Stomach (tissue), 9 donors: ENCODE results near the gene TMCO1. TPM values are rescaled to one million over a fixed set of nuclear protein-coding genes. Genes with fewer than 3 reads are reported as not detected.
A peak's percentile ranks its signal among the peaks of the same experiment; 100 is the strongest.
"Not testable (repeated sequence)": the region's sequence is repeated elsewhere in the genome, so short reads cannot be mapped to it uniquely, and the experiment has no call there.

Experiments used
- DNase-seq, 2 donors: peaks; one replicate each; pipeline versions ENCODE4 v3.0.0 to v3.0.0-alpha.2; 2013 to 2019
- H3K27ac ChIP-seq, 5 donors: fragments of 200-600 bp in 4 of 5; sonication (generic) in 4 of 5; one replicate each; pipeline ENCODE4 v1.5.1; 2013 to 2019; ENCODE audit warnings: mild to moderate bottlenecking in 1 of 5, moderate library complexity in 1 of 5
- H3K27me3 ChIP-seq, 3 donors: fragments of 200-600 bp; sonication (generic); one replicate each; pipeline ENCODE4 v1.5.1; 2017 to 2019; ENCODE audit warnings: mixed run types in 1 of 3
- H3K36me3 ChIP-seq, 4 donors: fragments of 200-600 bp; sonication (generic); 1 replicate in 3 of 4; 2 replicates in 1 of 4; pipeline ENCODE4 v1.5.1; 2016 to 2019
- H3K4me1 ChIP-seq, 4 donors: fragments of 200-600 bp; sonication (generic); one replicate each; pipeline ENCODE4 v1.5.1; 2016 to 2019
- H3K4me3 ChIP-seq, 4 donors: fragments of 200-600 bp; sonication (generic) in 3 of 4; one replicate each; pipeline ENCODE4 v1.5.1; 2016 to 2019; ENCODE audit warnings: mild to moderate bottlenecking in 1 of 4
- H3K9me3 ChIP-seq, 4 donors: fragments of 200-600 bp; sonication (generic); one replicate each; pipeline ENCODE4 v1.5.1; 2016 to 2019
- CTCF ChIP-seq, 7 experiments: fragments of 450-650 bp in 4 of 7; fragments of 200-600 bp in 3 of 7; sonication (generic) in 3 of 7; IDR thresholded peaks; one replicate each; pipeline ENCODE4 v1.5.1; 2016 to 2019; ENCODE audit warnings: antibody characterized with exemption in 7 of 7, control low read depth in 2 of 7, mild to moderate bottlenecking in 1 of 7
- EP300 ChIP-seq: sonication (generic); formaldehyde crosslinking; IDR thresholded peaks from one replicate; pipeline ENCODE4 v1.6.1; 2017; ENCODE audit warnings: antibody characterized with exemption
- POLR2A ChIP-seq, 4 donors: fragments of 450-650 bp; IDR thresholded peaks; one replicate each; pipeline ENCODE4 v1.6.1; 2016; ENCODE audit warnings: antibody characterized with exemption in 4 of 4, control low read depth in 2 of 4, mild to moderate bottlenecking in 1 of 4, moderate library complexity in 1 of 4
- POLR2AphosphoS5 ChIP-seq, 3 donors: sonication (generic); formaldehyde crosslinking; IDR thresholded peaks; one replicate each; pipeline ENCODE4 v1.6.1; 2016; ENCODE audit warnings: antibody characterized with exemption in 3 of 3
- WGBS, 5 donors: extraction: QIAGEN DNeasy Blood & Tissue Kit in 3 of 5; methylation state at CpG; one replicate each; pipeline versions ENCODE4 v1.1.5 to v1.1.7; 2013 to 2018; 5-methylcytosine and 5-hydroxymethylcytosine counted together
- intact Hi-C: fragments of 100-400 bp; cut with DNase I; formaldehyde crosslinking; loops from one replicate; pipeline ENCODE4 v1.15.1; 2023; ENCODE audit warnings: low total_unique reads
- polyA plus RNA-seq, 3 donors: library from polyadenylated mRNA; stranded (reverse); fragments of 200-250 nt; gene quantifications; one replicate each; pipeline ENCODE4 v1.2.3, GENCODE V29; 2013
- total RNA-seq, 5 donors: library from RNA; depleted of rRNA; stranded (reverse); fragments of >200 nt; gene quantifications; one replicate each; pipeline versions ENCODE4 v1.1.0 to v1.2.3, GENCODE V29; 2014 to 2016
- donor health status: healthy with polysubstance abuse.
- donor health status: Bipolar disorder and iron deficiency.
- donor health status: healthy.

The TMCO1 gene
- total and polyA plus RNA-seq, 8 donors = 6.7 to 69.2 (median 39.8) TPM

GRCh38 chr1:165755393-165756010 lies 13.2 kb downstream of the TMCO1 start:
- H3K27ac ChIP-seq = no peak overlapping the region
- no peak for DNase-seq
- no peaks in the 10 kb centered on the region for H3K27me3 ChIP-seq
- intact Hi-C loops = no loop called here
- H3K9me3 ChIP-seq = no peaks in the 10 kb centered on the region
- H3K4me1 ChIP-seq = no peaks in the 10 kb centered on the region
- H3K4me3 ChIP-seq = no peak overlapping the region
- no peak for TF ChIP-seq EP300
- no peak for TF ChIP-seq CTCF (IDR thresholded peaks at IDR 0.05)
- no peak for TF ChIP-seq POLR2AphosphoS5 (IDR thresholded peaks at IDR 0.05)
- TF ChIP-seq POLR2A (IDR thresholded peaks at IDR 0.05) = no peak
- H3K36me3 ChIP-seq = peaks cover 37 to 84% (median 74%) of the 10 kb centered on the region in 4 donors

DNA sequence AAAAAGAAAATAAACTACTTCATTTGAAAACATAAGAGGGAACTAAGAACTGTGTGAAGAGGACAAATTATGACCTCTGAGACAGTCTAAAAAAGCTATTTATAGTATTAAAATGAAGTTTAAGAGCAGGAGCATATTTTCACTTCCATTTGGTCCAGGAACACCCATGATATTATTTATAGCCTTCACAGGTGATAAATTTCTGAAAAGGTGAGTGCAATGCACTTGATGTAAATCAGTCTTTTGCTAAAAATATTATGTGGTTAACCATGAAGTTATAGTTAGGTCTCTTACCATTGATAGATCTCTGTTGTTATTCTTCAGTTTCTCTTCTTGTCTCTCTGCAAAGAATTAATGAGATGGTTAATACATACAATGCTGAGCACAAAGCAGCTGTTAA lies 14.7 kb downstream of the TMCO1 start:
- no peak for DNase-seq
- intact Hi-C loops = no loop called here
- Histone ChIP-seq H3K4me3 (no peak overlapping the region), H3K9me3 (no peaks in the 10 kb centered on the region), H3K27ac (no peak overlapping the region), H3K36me3 (peaks cover 40 to 90% (median 75%) of the 10 kb centered on the region in 4 donors), H3K4me1 (peaks cover 0 to under 1% (median 0%) of the 10 kb centered on the region in 4 donors), H3K27me3 (no peaks in the 10 kb centered on the region)
- TF ChIP-seq POLR2A (IDR thresholded peaks at IDR 0.05) = no peak
- no peak for TF ChIP-seq POLR2AphosphoS5 (IDR thresholded peaks at IDR 0.05)
- no peak for TF ChIP-seq EP300
- TF ChIP-seq CTCF (IDR thresholded peaks at IDR 0.05) = no peak

GRCh38 chr1:165748550-165748949 lies 20.1 kb downstream of the TMCO1 start:
- Histone ChIP-seq H3K36me3 (peaks cover 33 to 87% (median 77%) of the 10 kb centered on the region in 4 donors), H3K27ac (no peak overlapping the region), H3K4me1 (peaks cover 0 to 17% (median 0%) of the 10 kb centered on the region in 4 donors), H3K4me3 (no peak overlapping the region), H3K27me3 (no peaks in the 10 kb centered on the region), H3K9me3 (no peaks in the 10 kb centered on the region)
- intact Hi-C loops = no loop called here
- WGBS, 5 donors = 83 to 100% (median 92%) methylated on average over 1 of the region's 1 CpG
- TF ChIP-seq POLR2AphosphoS5 (IDR thresholded peaks at IDR 0.05) = no peak
- TF ChIP-seq CTCF (IDR thresholded peaks at IDR 0.05) = no peak
- no peak for TF ChIP-seq POLR2A (IDR thresholded peaks at IDR 0.05)
- TF ChIP-seq EP300 = no peak
- DNase-seq = no peak

DNA sequence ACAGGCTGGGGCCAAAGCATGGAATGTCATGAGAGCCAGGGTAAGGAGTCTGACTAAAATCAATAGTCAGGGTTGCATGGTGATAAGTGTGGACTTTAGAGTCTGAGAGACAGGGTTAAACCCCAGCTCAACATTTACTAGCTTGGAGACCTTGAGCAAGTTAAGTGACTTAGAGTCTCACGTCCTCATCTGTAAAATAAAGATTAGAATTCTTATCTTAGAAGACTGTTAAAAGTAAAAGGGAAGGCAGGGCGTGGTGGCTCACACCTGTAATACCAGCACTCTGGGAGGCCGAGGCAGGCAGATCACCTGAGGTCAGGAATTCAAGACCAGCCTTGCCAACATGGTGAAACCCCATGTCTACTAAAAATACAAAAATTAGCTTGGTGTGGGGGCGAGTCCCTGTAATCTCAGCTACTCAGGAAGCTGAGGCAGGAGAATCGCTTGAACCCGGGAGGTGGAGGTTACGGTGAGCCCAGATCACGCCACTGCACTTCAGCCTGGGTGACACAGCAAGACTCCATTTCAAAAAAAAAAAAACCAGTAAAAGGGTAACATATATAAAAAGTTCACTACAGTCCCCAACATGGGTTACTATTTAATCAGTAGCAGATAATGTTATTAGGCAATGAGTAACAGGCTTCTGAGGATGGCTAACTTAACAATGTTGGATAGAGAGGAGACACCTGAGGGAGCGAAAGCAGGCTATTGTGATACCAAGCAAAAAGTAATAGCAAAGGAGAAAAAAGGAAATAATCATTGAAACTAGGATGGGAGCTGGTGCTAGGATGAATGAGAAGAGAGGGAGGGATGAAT lies 20.8 kb downstream of the TMCO1 start:
- peak in 1 of 2 donors; percentile 25 for DNase-seq
- H3K9me3 ChIP-seq = no peaks in the 10 kb centered on the region
- peaks cover 0 to 17% (median 0%) of the 10 kb centered on the region in 4 donors for H3K4me1 ChIP-seq
- H3K27me3 ChIP-seq = no peaks in the 10 kb centered on the region
- intact Hi-C loops = no loop called here
- H3K36me3 ChIP-seq = peaks cover 30 to 87% (median 77%) of the 10 kb centered on the region in 4 donors
- 77 to 89% (median 79%) methylated on average over 9 of the region's 9 CpGs for WGBS, 5 donors
- H3K4me3 ChIP-seq = no peak overlapping the region
- H3K27ac ChIP-seq = peak overlapping the region in 1 of 5 donors; percentile 33
- TF ChIP-seq POLR2AphosphoS5 (IDR thresholded peaks at IDR 0.05) = peak in 1 of 3 donors; percentile 11
- no peak for TF ChIP-seq EP300

DNA sequence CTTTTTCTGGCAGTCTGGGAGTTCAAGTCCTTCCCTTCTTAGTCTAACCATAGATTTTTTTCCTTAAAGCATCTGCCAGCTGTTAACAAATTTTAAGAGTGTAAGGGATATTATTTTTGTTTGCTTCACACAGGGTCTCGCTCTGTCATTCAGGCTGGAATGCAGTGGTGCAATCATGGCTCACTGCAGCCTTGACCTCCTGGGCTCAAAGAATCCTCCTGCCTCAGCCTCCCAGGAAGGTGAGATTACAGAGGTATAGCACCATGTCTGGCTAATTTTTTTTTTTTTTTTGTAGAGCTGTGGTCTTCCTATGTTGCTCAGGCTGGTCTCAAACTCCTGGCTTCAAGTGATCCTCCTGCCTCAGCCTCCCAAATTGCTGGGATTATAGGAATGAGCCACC lies 23.8 kb downstream of the TMCO1 start:
- WGBS, 5 donors = 96 to 100% (median 100%) methylated on average over 1 of the region's 1 CpG
- intact Hi-C loops, H3K9me3 ChIP-seq, H3K27me3 ChIP-seq, DNase-seq, H3K27ac ChIP-seq, H3K4me3 ChIP-seq: not testable (repeated sequence)
- H3K4me1 ChIP-seq = peaks cover 0 to 17% (median 0%) of the 10 kb centered on the region in 4 donors
- H3K36me3 ChIP-seq = peaks cover 36 to 88% (median 78%) of the 10 kb centered on the region in 4 donors
